Right atrium auricular region (tissue), 2 donors: Measurements from ENCODE around the gene ASB13. TPM values are rescaled to one million over a fixed set of nuclear protein-coding genes. Genes with fewer than 3 reads are reported as not detected.

Experiments used
- DNase-seq: peaks from one replicate; pipeline ENCODE4 v3.0.0-alpha.2; 2019; ENCODE audit warnings: low spot score
- H3K27ac ChIP-seq, 2 donors: fragments of 200-600 bp; sonication (generic); 1 replicate in 1 of 2; 2 replicates in 1 of 2; pipeline ENCODE4 v1.5.1; 2016 to 2019
- H3K27me3 ChIP-seq, 2 donors: fragments of 200-600 bp; sonication (generic); one replicate each; pipeline versions ENCODE4 v1.5.1 to v1.6.0; 2017 to 2019
- H3K36me3 ChIP-seq: fragments of 200-600 bp; sonication (generic); one replicate; pipeline ENCODE4 v1.5.1; 2016
- H3K4me1 ChIP-seq, 2 donors: fragments of 200-600 bp; sonication (generic); one replicate each; pipeline versions ENCODE4 v1.5.1 to v1.6.0; 2017 to 2019
- H3K4me3 ChIP-seq, 2 donors: fragments of 200-600 bp; sonication (generic); 1 replicate in 1 of 2; 2 replicates in 1 of 2; pipeline ENCODE4 v1.5.1; 2017 to 2019; ENCODE audit warnings: mild to moderate bottlenecking in 1 of 2, moderate library complexity in 1 of 2
- H3K9me3 ChIP-seq, 2 donors: fragments of 200-600 bp; sonication (generic); one replicate each; pipeline ENCODE4 v1.5.1; 2019
- total RNA-seq, 2 donors: library from RNA; depleted of rRNA; stranded (reverse); fragments of >200 nt; gene quantifications; one replicate each; pipeline ENCODE4 v1.1.0, GENCODE V29; 2016
- TF ChIP-seq, protein P1 (sequence below), 2 donors: fragments of 200-600 bp; sonication (generic); IDR thresholded peaks; one replicate each; pipeline ENCODE4 v1.5.1; 2019; ENCODE audit warnings: antibody characterized with exemption in 2 of 2

ASB13 gene
- total RNA-seq, 2 donors from 2014 or later: 10.5 to 14.3 TPM

DNA sequence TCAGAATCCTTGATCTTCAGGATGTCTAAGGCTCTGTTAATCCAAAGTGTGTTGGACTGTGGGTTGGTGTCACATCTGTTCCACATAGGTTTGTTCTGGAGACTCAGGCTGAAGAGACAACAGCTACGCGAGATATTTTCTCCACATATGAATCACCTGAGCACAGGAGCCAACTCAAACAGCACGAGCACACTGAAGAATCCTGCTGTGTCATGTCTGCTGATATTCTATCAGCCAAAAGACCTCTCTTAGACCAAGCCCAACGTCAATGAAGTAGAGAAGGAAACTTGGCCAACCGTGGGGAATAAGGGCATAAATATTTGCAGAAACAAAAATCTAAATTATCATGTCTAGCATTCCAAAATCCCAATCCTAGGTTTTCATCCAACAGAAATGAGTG lies 15.5 kb upstream of the ASB13 start:
- no peak overlapping the region for H3K4me3 ChIP-seq
- H3K27me3 ChIP-seq: no peaks in the 10 kb centered on the region
- peaks cover 0 to 16% of the 10 kb centered on the region in 2 donors for H3K4me1 ChIP-seq
- H3K27ac ChIP-seq: no peak overlapping the region
- H3K9me3 ChIP-seq: no peaks in the 10 kb centered on the region
- TF ChIP-seq, protein P1, sequence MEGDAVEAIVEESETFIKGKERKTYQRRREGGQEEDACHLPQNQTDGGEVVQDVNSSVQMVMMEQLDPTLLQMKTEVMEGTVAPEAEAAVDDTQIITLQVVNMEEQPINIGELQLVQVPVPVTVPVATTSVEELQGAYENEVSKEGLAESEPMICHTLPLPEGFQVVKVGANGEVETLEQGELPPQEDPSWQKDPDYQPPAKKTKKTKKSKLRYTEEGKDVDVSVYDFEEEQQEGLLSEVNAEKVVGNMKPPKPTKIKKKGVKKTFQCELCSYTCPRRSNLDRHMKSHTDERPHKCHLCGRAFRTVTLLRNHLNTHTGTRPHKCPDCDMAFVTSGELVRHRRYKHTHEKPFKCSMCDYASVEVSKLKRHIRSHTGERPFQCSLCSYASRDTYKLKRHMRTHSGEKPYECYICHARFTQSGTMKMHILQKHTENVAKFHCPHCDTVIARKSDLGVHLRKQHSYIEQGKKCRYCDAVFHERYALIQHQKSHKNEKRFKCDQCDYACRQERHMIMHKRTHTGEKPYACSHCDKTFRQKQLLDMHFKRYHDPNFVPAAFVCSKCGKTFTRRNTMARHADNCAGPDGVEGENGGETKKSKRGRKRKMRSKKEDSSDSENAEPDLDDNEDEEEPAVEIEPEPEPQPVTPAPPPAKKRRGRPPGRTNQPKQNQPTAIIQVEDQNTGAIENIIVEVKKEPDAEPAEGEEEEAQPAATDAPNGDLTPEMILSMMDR (IDR thresholded peaks at IDR 0.05): no peak
- no peak for DNase-seq
- no peaks in the 10 kb centered on the region for H3K36me3 ChIP-seq

GRCh38 chr10:5679606-5680005 lies 13.2 kb upstream of the ASB13 start:
- Histone ChIP-seq H3K27me3 (no peaks in the 10 kb centered on the region), H3K27ac (no peak overlapping the region), H3K9me3 (no peaks in the 10 kb centered on the region), H3K4me1 (peaks cover 0 to 4% of the 10 kb centered on the region in 2 donors), H3K36me3 (no peaks in the 10 kb centered on the region), H3K4me3 (no peak overlapping the region)
- no peak for DNase-seq
- TF ChIP-seq, protein P1 (IDR thresholded peaks at IDR 0.05): no peak

DNA sequence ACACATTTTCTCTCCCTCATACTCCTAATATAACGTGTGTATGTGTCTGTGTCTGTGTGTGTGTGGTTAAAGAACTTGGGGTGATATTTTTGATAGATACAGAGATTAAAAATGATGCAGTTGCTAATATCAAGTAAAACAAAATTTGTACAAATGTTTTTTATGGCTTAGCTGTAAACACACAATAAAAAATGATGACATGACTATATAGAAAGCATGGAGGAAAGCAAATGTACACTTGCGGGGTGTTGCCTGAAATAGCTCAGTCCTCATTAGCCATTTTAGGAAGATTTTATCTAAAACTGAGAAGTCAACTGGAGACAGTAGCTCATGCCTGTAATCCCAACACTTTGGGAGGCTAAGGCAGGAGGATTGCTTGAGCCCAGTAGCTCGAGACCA lies 12.6 kb upstream of the ASB13 start:
- TF ChIP-seq, protein P1 (IDR thresholded peaks at IDR 0.05): no peak

DNA sequence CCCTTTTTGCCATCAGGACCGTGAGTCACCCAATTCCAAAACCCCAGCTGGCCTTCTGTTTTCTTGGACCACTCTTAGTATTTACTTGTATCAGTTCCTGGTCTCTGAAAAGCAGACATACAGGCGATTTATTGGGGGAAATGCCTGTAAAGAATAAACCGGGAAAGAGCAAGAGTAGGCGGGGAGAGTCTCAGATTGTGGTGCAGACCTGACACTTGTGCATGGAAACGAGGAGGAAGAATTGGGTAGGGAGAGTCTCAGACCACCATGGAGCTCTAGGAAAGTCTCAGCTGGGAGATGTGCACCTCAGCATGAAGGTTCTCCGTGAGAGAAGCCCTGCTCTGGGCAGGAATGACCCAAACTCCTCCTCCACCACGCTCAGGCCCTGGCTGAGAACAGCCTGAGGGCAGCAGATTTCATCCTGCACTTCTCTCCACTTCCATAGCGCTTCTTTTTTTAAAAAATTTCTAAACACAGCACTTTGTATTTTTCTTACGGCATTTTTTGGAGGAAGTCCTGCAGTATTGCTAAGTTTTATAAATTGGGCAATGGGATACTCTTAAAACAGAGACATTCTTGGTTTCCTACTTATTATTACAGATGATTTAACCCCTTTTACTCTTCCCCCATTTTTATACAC lies 12.1 kb upstream of the ASB13 start:
- Histone ChIP-seq H3K9me3 (no peaks in the 10 kb centered on the region), H3K4me1 (no peaks in the 10 kb centered on the region), H3K27ac (no peak overlapping the region), H3K4me3 (no peak overlapping the region), H3K27me3 (no peaks in the 10 kb centered on the region), H3K36me3 (no peaks in the 10 kb centered on the region)
- TF ChIP-seq, protein P1 (IDR thresholded peaks at IDR 0.05): no peak
- no peak for DNase-seq

More for the DNA sequence above, 12.6 kb upstream of the ASB13 start:
- Histone ChIP-seq H3K36me3 (no peaks in the 10 kb centered on the region), H3K27me3 (no peaks in the 10 kb centered on the region), H3K9me3 (no peaks in the 10 kb centered on the region), H3K4me1 (peaks cover 0 to 1% of the 10 kb centered on the region in 2 donors), H3K27ac (no peak overlapping the region), H3K4me3 (no peak overlapping the region)
- DNase-seq: no peak

- Histone ChIP-seq H3K4me1 (peaks cover 0 to 8% of the 10 kb centered on the region in 2 donors), H3K27me3 (no peaks in the 10 kb centered on the region), H3K9me3 (peaks cover 0 to 10% of the 10 kb centered on the region in 2 donors), H3K4me3 (no peak overlapping the region), H3K36me3 (no peaks in the 10 kb centered on the region), H3K27ac (no peak overlapping the region)
- no peak for DNase-seq
- TF ChIP-seq, protein P1 (IDR thresholded peaks at IDR 0.05): no peak
Observed at GRCh38 chr10:5670662-5671375, 4.4 kb upstream of the ASB13 start.
